IPS-11a (cell line): ENCODE results near the gene SIGLEC10.
A peak's percentile ranks its signal among the peaks of the same experiment; 100 is the strongest.
"Not testable (repeated sequence)": the region's sequence is repeated elsewhere in the genome, so short reads cannot be mapped to it uniquely, and the experiment has no call there.

Experiments used
- H3K4me3 ChIP-seq: one replicate; pipeline ENCODE4 v1.5.1; 2013; ENCODE audit warnings: low read depth, low read length, control low read depth

SIGLEC10 gene

GRCh38 chr19:51440846-51441409 is 23.5 kb upstream of the SIGLEC10 start:
- H3K4me3 ChIP-seq = no peak overlapping the region

GRCh38 chr19:51440052-51440451 is 22.6 kb upstream of the SIGLEC10 start:
- no peak overlapping the region for H3K4me3 ChIP-seq

- no peak overlapping the region for H3K4me3 ChIP-seq
These were observed 21.6 kb upstream of the SIGLEC10 start for GRCh38 chr19:51439021-51439465.

GRCh38 chr19:51434456-51434855 is 17.0 kb upstream of the SIGLEC10 start:
- no peak overlapping the region for H3K4me3 ChIP-seq

GRCh38 chr19:51433043-51433442 is 15.6 kb upstream of the SIGLEC10 start:
- no peak overlapping the region for H3K4me3 ChIP-seq

GRCh38 chr19:51431124-51431523 is 13.7 kb upstream of the SIGLEC10 start:
- H3K4me3 ChIP-seq = no peak overlapping the region

GRCh38 chr19:51430221-51430620 is 12.8 kb upstream of the SIGLEC10 start:
- no peak overlapping the region for H3K4me3 ChIP-seq

- no peak overlapping the region for H3K4me3 ChIP-seq
These were observed 9.8 kb upstream of the SIGLEC10 start for GRCh38 chr19:51427201-51427600.

- H3K4me3 ChIP-seq = peak overlapping the region; percentile 41
These were observed 4.6 kb upstream of the SIGLEC10 start for GRCh38 chr19:51422053-51422448.

GRCh38 chr19:51421229-51422052 is 4.0 kb upstream of the SIGLEC10 start:
- peak overlapping the region; percentile 41 for H3K4me3 ChIP-seq

- not testable (repeated sequence) for H3K4me3 ChIP-seq
These were observed 3.1 kb upstream of the SIGLEC10 start for GRCh38 chr19:51420511-51420910.

- no peak overlapping the region for H3K4me3 ChIP-seq
These were observed 1.3 kb upstream of the SIGLEC10 start for GRCh38 chr19:51418707-51419106.

- no peak overlapping the region for H3K4me3 ChIP-seq
These were observed 342 bp upstream of the SIGLEC10 start for GRCh38 chr19:51417810-51418157.

GRCh38 chr19:51416422-51416821 is 1.0 kb downstream of the SIGLEC10 start:
- H3K4me3 ChIP-seq = not testable (repeated sequence)

GRCh38 chr19:51415187-51415586 is 2.3 kb downstream of the SIGLEC10 start:
- no peak overlapping the region for H3K4me3 ChIP-seq

GRCh38 chr19:51410950-51411748 is 6.3 kb downstream of the SIGLEC10 start:
- H3K4me3 ChIP-seq = no peak overlapping the region

- H3K4me3 ChIP-seq = no peak overlapping the region
These were observed 9.8 kb downstream of the SIGLEC10 start for GRCh38 chr19:51407511-51408131.

- H3K4me3 ChIP-seq = no peak overlapping the region
These were observed 15.3 kb downstream of the SIGLEC10 start for GRCh38 chr19:51402117-51402516.

- H3K4me3 ChIP-seq = not testable (repeated sequence)
These were observed 17.5 kb downstream of the SIGLEC10 start for GRCh38 chr19:51399936-51400335.

- no peak overlapping the region for H3K4me3 ChIP-seq
These were observed 18.2 kb downstream of the SIGLEC10 start for GRCh38 chr19:51399231-51399630.

GRCh38 chr19:51398096-51398704 is 19.2 kb downstream of the SIGLEC10 start:
- H3K4me3 ChIP-seq = no peak overlapping the region
